GM23338 (cell line): ENCODE data around the gene BRF1. TPM values are rescaled to one million over a fixed set of nuclear protein-coding genes. Genes with fewer than 3 reads are reported as not detected.
A peak's percentile ranks its signal among the peaks of the same experiment; 100 is the strongest.

Source experiments
- ATAC-seq: fragments of 200-7000 bp; cut with Tn5 transposase; 3 replicates; pipeline ENCODE4 v1.9.1; 2020
- DNase-seq: peaks from one replicate; pipeline ENCODE4 v3.0.0-alpha.2; 2015; ENCODE audit warnings: low spot score
- H2AFZ ChIP-seq: fragments of 200-600 bp; sonication (generic); 2 replicates; pipeline ENCODE4 v1.8.0; 2016; ENCODE audit warnings: antibody characterized with exemption, mild to moderate bottlenecking, moderate library complexity
- H3F3A ChIP-seq: fragments of 200-600 bp; sonication (generic); replicated peaks from 2 replicates; pipeline ENCODE4 v1.8.0; 2017; ENCODE audit warnings: antibody characterized with exemption, mixed run types, low read depth
- H3K27ac ChIP-seq: fragments of 200-600 bp; sonication (generic); 2 replicates; pipeline ENCODE4 v1.6.1; 2016; ENCODE audit warnings: low read depth
- H3K27me3 ChIP-seq: fragments of 200-600 bp; sonication (generic); 2 replicates; pipeline ENCODE4 v1.8.0; 2016; ENCODE audit warnings: mild to moderate bottlenecking, mixed run types, moderate library complexity; ENCODE audit not compliant: insufficient read depth
- H3K36me3 ChIP-seq: fragments of 200-600 bp; sonication (generic); 2 replicates; pipeline ENCODE4 v1.8.0; 2016; ENCODE audit warnings: mild to moderate bottlenecking; ENCODE audit not compliant: insufficient read depth
- H3K4me1 ChIP-seq: fragments of 200-600 bp; sonication (generic); 2 replicates; pipeline ENCODE4 v1.8.0; 2016; ENCODE audit warnings: mild to moderate bottlenecking, moderate library complexity; ENCODE audit not compliant: insufficient read depth
- H3K4me2 ChIP-seq: fragments of 200-600 bp; sonication (generic); 2 replicates; pipeline ENCODE4 v1.7.1; 2017; ENCODE audit warnings: mixed run types
- H3K4me3 ChIP-seq: fragments of 200-600 bp; sonication (generic); 2 replicates; pipeline ENCODE4 v1.6.1; 2016; ENCODE audit warnings: mixed run types
- H3K79me2 ChIP-seq: fragments of 200-600 bp; sonication (generic); replicated peaks from 2 replicates; pipeline ENCODE4 v1.8.0; 2017; ENCODE audit warnings: mild to moderate bottlenecking; ENCODE audit not compliant: insufficient read depth
- H3K9me2 ChIP-seq: fragments of 200-600 bp; sonication (generic); 2 replicates; pipeline ENCODE4 v1.8.0; 2017; ENCODE audit not compliant: insufficient read depth
- H4K20me1 ChIP-seq: fragments of 200-600 bp; sonication (generic); replicated peaks from 2 replicates; pipeline ENCODE4 v1.8.0; 2017; ENCODE audit warnings: mild to moderate bottlenecking; ENCODE audit not compliant: insufficient read depth
- H3K27ac Mint-ChIP-seq: 2 replicates; pipeline ENCODE4 v1.8.0; 2020; ENCODE audit warnings: inconsistent platforms, mild to moderate bottlenecking, moderate library complexity, mixed read lengths
- H3K27me3 Mint-ChIP-seq: 3 replicates; pipeline ENCODE4 v1.8.0; 2022; ENCODE audit warnings: low read depth, mild to moderate bottlenecking, moderate library complexity, mixed read lengths, inconsistent platforms; ENCODE audit not compliant: insufficient read depth, poor library complexity
- H3K36me3 Mint-ChIP-seq: 3 replicates; pipeline ENCODE4 v1.8.0; 2021; ENCODE audit warnings: low read depth, mild to moderate bottlenecking, inconsistent platforms, moderate library complexity, mixed read lengths
- H3K4me1 Mint-ChIP-seq: 3 replicates; pipeline ENCODE4 v1.8.0; 2020; ENCODE audit warnings: mild to moderate bottlenecking, inconsistent platforms, mixed read lengths
- H3K4me3 Mint-ChIP-seq: 3 replicates; pipeline ENCODE4 v1.8.0; 2021; ENCODE audit warnings: moderate library complexity, mild to moderate bottlenecking, inconsistent platforms, mixed read lengths
- H3K9me3 Mint-ChIP-seq: 3 replicates; pipeline ENCODE4 v1.8.0; 2020; ENCODE audit warnings: moderate library complexity, mild to moderate bottlenecking, inconsistent platforms, mixed read lengths
- EZH2 ChIP-seq: fragments of 200-600 bp; sonication (generic); IDR thresholded peaks from one replicate; pipeline ENCODE4 v1.8.0; 2017; ENCODE audit warnings: antibody characterized with exemption, mild to moderate bottlenecking, low read depth; ENCODE audit not compliant: unreplicated experiment
- EZH2phosphoT487 ChIP-seq: fragments of 200-600 bp; sonication (generic); IDR thresholded peaks from one replicate; pipeline ENCODE4 v1.8.1; 2018; ENCODE audit warnings: antibody characterized with exemption; ENCODE audit not compliant: unreplicated experiment
- JUNB ChIP-seq: IDR thresholded peaks from one replicate; pipeline ENCODE4 v1.6.1; 2016; ENCODE audit warnings: antibody characterized with exemption; ENCODE audit not compliant: unreplicated experiment
- POLR2AphosphoS5 ChIP-seq: IDR thresholded peaks from 2 replicates; pipeline ENCODE4 v1.6.1; 2016; ENCODE audit warnings: antibody characterized with exemption, low read depth
- polyA plus RNA-seq: library from polyadenylated mRNA; unstranded; fragments of >200 nt; fragmentation: Nextera tagmentation; extraction: Ambion mirVana; gene quantifications from 2 replicates; pipeline ENCODE4 v1.2.1, GENCODE V29; 2016
- total RNA-seq: library from RNA; depleted of rRNA; stranded (reverse); fragments of >200 nt; shearing (Covaris generic); gene quantifications from 2 replicates; pipeline ENCODE4 v1.2.3, GENCODE V29; 2014
- TF ChIP-seq, protein P1 (sequence below): IDR thresholded peaks from 2 replicates; pipeline ENCODE4 v1.6.1; 2016; ENCODE audit warnings: antibody characterized with exemption
- TF ChIP-seq, protein P2 (sequence below), 2 experiments: fragments of 200-600 bp in 1 of 2; sonication (generic) in 1 of 2; conservative IDR thresholded peaks; 2 replicates each; pipeline versions ENCODE4 v1.5.1 to v1.6.1; 2016 to 2017; ENCODE audit warnings: antibody characterized with exemption in 2 of 2, low read depth in 2 of 2, mild to moderate bottlenecking in 2 of 2, moderate library complexity in 1 of 2

Gene BRF1
- total and polyA plus RNA-seq, 2 experiments from 2014 or later: 8.6 to 29.9 TPM

DNA sequence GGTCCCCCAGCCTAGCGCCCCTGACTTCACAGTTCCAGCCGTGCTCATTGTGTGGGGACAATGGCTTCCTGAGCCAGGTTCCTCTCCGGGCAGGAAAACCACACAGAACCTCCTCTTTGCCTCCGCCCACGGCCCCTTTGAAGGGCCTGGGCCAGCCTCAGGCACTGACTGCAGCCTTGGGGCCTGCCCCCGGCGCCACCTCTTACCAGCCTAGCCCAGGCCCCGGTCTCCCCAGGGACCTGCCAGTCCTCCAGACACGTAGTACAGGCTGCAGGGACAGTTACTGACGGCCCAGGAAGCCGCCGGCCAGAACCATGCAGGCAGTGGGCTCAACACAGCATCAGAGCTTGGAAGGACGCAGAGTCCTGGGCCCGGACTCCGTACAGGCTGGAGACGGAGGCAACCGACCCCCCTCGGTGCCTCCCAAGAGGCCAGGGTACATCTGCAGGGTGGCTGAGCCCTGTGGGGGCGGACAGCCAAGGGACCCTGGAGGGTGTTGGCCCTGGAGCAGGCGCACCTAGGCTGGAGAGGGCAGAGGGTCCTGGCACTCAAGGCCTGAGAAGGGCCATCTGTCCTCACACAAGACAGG is 98.8 kb downstream of the BRF1 start:
- Mint-ChIP-seq H3K27ac (no peak overlapping the region), H3K27me3 (peaks cover 16% of the 10 kb centered on the region), H3K9me3 (no peaks in the 10 kb centered on the region), H3K36me3 (no peaks in the 10 kb centered on the region), H3K4me3 (no peak overlapping the region), H3K4me1 (no peaks in the 10 kb centered on the region)
- DNase-seq (no peak), ATAC-seq (peak; percentile 8)
- Histone ChIP-seq H3K4me2 (no peak overlapping the region), H3K27me3 (peaks cover 8% of the 10 kb centered on the region; the same call in 1 of the 2 replicates), H3K4me3 (no peak overlapping the region), H2AFZ (no peak overlapping the region), H3K36me3 (no peaks in the 10 kb centered on the region), H3K79me2 (no peaks in the 10 kb centered on the region), H3K4me1 (no peaks in the 10 kb centered on the region; the same call in 1 of the 2 replicates), H3F3A (no peaks in the 10 kb centered on the region), H3K9me2 (no peaks in the 10 kb centered on the region), H4K20me1 (no peaks in the 10 kb centered on the region), H3K27ac (no peak overlapping the region)
- TF ChIP-seq, protein P1, sequence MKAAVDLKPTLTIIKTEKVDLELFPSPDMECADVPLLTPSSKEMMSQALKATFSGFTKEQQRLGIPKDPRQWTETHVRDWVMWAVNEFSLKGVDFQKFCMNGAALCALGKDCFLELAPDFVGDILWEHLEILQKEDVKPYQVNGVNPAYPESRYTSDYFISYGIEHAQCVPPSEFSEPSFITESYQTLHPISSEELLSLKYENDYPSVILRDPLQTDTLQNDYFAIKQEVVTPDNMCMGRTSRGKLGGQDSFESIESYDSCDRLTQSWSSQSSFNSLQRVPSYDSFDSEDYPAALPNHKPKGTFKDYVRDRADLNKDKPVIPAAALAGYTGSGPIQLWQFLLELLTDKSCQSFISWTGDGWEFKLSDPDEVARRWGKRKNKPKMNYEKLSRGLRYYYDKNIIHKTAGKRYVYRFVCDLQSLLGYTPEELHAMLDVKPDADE: no peak
- TF ChIP-seq JUNB: no peak
- no peak for TF ChIP-seq POLR2AphosphoS5
- TF ChIP-seq EZH2phosphoT487: no peak

DNA sequence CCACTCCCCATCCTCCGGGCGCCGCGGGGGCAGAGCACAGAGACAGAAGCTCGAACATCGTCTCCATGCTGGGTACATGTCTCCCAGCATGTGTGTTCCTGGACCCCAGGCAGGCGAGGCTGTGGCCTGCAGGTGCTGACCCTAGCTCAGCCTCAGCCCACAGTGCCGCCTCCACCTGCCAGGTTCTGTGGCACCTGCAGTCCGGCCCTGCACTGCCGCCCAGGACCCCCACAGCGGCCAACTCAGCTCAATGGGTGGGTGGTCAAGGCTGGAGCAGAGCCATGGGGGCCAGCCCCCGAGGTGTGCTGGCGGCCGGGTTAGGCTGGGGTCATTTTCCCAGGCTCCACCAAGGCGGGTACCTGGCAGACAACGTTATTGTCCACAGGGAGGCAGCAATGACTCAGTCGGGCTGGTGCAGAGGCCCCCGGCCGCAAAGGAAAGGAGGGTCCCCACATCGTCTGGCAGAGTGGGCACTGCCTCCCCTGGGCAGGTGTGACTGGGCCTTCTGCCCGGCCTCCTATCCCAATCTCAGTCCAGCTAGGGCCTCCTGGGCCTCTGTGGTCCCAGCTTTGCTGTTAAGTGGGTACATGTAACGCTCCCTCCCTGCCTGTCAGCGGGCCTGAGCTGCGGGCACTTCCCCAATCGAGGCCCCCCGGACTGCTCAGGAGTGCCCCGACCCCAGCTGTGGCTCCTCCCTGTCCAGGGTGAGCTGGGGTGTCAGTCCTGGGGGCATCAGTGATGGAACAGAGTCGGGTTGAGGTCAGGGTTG is 99.5 kb downstream of the BRF1 start:
- no peak overlapping the region for H2AFZ ChIP-seq
- Mint-ChIP-seq H3K4me3 (no peak overlapping the region), H3K27me3 (peaks cover 18% of the 10 kb centered on the region), H3K27ac (no peak overlapping the region), H3K4me1 (no peaks in the 10 kb centered on the region), H3K9me3 (no peaks in the 10 kb centered on the region), H3K36me3 (no peaks in the 10 kb centered on the region)
- no peak overlapping the region for H3K27ac ChIP-seq
- DNase-seq: peak; percentile 62
- no peak for TF ChIP-seq JUNB
- no peak for TF ChIP-seq EZH2phosphoT487
- TF ChIP-seq, protein P2, sequence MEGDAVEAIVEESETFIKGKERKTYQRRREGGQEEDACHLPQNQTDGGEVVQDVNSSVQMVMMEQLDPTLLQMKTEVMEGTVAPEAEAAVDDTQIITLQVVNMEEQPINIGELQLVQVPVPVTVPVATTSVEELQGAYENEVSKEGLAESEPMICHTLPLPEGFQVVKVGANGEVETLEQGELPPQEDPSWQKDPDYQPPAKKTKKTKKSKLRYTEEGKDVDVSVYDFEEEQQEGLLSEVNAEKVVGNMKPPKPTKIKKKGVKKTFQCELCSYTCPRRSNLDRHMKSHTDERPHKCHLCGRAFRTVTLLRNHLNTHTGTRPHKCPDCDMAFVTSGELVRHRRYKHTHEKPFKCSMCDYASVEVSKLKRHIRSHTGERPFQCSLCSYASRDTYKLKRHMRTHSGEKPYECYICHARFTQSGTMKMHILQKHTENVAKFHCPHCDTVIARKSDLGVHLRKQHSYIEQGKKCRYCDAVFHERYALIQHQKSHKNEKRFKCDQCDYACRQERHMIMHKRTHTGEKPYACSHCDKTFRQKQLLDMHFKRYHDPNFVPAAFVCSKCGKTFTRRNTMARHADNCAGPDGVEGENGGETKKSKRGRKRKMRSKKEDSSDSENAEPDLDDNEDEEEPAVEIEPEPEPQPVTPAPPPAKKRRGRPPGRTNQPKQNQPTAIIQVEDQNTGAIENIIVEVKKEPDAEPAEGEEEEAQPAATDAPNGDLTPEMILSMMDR (conservative IDR thresholded peaks at IDR 0.05; ENCODE audit: low read depth in 2 of 2): peak; percentile 26 to 68; a peak in 2 of 4 replicates
- TF ChIP-seq, protein P1: no peak
- TF ChIP-seq EZH2: no peak
- no peaks in the 10 kb centered on the region for H3K36me3 ChIP-seq
- H3F3A ChIP-seq: no peaks in the 10 kb centered on the region
- peak; percentile 14 for ATAC-seq
- H3K4me2 ChIP-seq: no peak overlapping the region
- H3K4me1 ChIP-seq: no peaks in the 10 kb centered on the region; the same call in 1 of the 2 replicates
- no peaks in the 10 kb centered on the region for H4K20me1 ChIP-seq
- no peak overlapping the region for H3K4me3 ChIP-seq
- peaks cover 9% of the 10 kb centered on the region; the same call in 1 of the 2 replicates for H3K27me3 ChIP-seq
- no peaks in the 10 kb centered on the region for H3K9me2 ChIP-seq
- no peaks in the 10 kb centered on the region for H3K79me2 ChIP-seq
